Stomach (tissue), 9 donors: ENCODE results near the gene SLC35F3. TPM values are rescaled to one million over a fixed set of nuclear protein-coding genes. Genes with fewer than 3 reads are reported as not detected.

Experiments used
- DNase-seq, 2 donors: peaks; one replicate each; pipeline versions ENCODE4 v3.0.0 to v3.0.0-alpha.2; 2013 to 2019
- H3K27ac ChIP-seq, 5 donors: fragments of 200-600 bp in 4 of 5; sonication (generic) in 4 of 5; one replicate each; pipeline ENCODE4 v1.5.1; 2013 to 2019; ENCODE audit warnings: mild to moderate bottlenecking in 1 of 5, moderate library complexity in 1 of 5
- H3K27me3 ChIP-seq, 3 donors: fragments of 200-600 bp; sonication (generic); one replicate each; pipeline ENCODE4 v1.5.1; 2017 to 2019; ENCODE audit warnings: mixed run types in 1 of 3
- H3K36me3 ChIP-seq, 4 donors: fragments of 200-600 bp; sonication (generic); 1 replicate in 3 of 4; 2 replicates in 1 of 4; pipeline ENCODE4 v1.5.1; 2016 to 2019
- H3K4me1 ChIP-seq, 4 donors: fragments of 200-600 bp; sonication (generic); one replicate each; pipeline ENCODE4 v1.5.1; 2016 to 2019
- H3K4me3 ChIP-seq, 4 donors: fragments of 200-600 bp; sonication (generic) in 3 of 4; one replicate each; pipeline ENCODE4 v1.5.1; 2016 to 2019; ENCODE audit warnings: mild to moderate bottlenecking in 1 of 4
- H3K9me3 ChIP-seq, 4 donors: fragments of 200-600 bp; sonication (generic); one replicate each; pipeline ENCODE4 v1.5.1; 2016 to 2019
- CTCF ChIP-seq, 7 experiments: fragments of 450-650 bp in 4 of 7; fragments of 200-600 bp in 3 of 7; sonication (generic) in 3 of 7; IDR thresholded peaks; one replicate each; pipeline ENCODE4 v1.5.1; 2016 to 2019; ENCODE audit warnings: antibody characterized with exemption in 7 of 7, control low read depth in 2 of 7, mild to moderate bottlenecking in 1 of 7
- EP300 ChIP-seq: sonication (generic); formaldehyde crosslinking; IDR thresholded peaks from one replicate; pipeline ENCODE4 v1.6.1; 2017; ENCODE audit warnings: antibody characterized with exemption
- POLR2A ChIP-seq, 4 donors: fragments of 450-650 bp; IDR thresholded peaks; one replicate each; pipeline ENCODE4 v1.6.1; 2016; ENCODE audit warnings: antibody characterized with exemption in 4 of 4, control low read depth in 2 of 4, mild to moderate bottlenecking in 1 of 4, moderate library complexity in 1 of 4
- POLR2AphosphoS5 ChIP-seq, 3 donors: sonication (generic); formaldehyde crosslinking; IDR thresholded peaks; one replicate each; pipeline ENCODE4 v1.6.1; 2016; ENCODE audit warnings: antibody characterized with exemption in 3 of 3
- WGBS, 5 donors: extraction: QIAGEN DNeasy Blood & Tissue Kit in 3 of 5; methylation state at CpG; one replicate each; pipeline versions ENCODE4 v1.1.5 to v1.1.7; 2013 to 2018; 5-methylcytosine and 5-hydroxymethylcytosine counted together
- intact Hi-C: fragments of 100-400 bp; cut with DNase I; formaldehyde crosslinking; loops from one replicate; pipeline ENCODE4 v1.15.1; 2023; ENCODE audit warnings: low total_unique reads
- polyA plus RNA-seq, 3 donors: library from polyadenylated mRNA; stranded (reverse); fragments of 200-250 nt; gene quantifications; one replicate each; pipeline ENCODE4 v1.2.3, GENCODE V29; 2013
- total RNA-seq, 5 donors: library from RNA; depleted of rRNA; stranded (reverse); fragments of >200 nt; gene quantifications; one replicate each; pipeline versions ENCODE4 v1.1.0 to v1.2.3, GENCODE V29; 2014 to 2016
- donor health status: healthy with polysubstance abuse.
- donor health status: Bipolar disorder and iron deficiency.
- donor health status: healthy.

The SLC35F3 gene
- total and polyA plus RNA-seq, 8 donors: under 0.01 to 1.5 (median 0.59) TPM; not detected in 2

GRCh38 chr1:234065794-234066447, 161.4 kb downstream of the SLC35F3 start:
- intact Hi-C loops: no loop called here
- WGBS, 5 donors: 19 to 32% (median 23%) methylated on average over 17 of the region's 17 CpGs
- no peaks in the 10 kb centered on the region for H3K36me3 ChIP-seq
- no peaks in the 10 kb centered on the region for H3K27me3 ChIP-seq
- peak; percentile 84 to 86 for DNase-seq
- H3K4me1 ChIP-seq: no peaks in the 10 kb centered on the region
- H3K27ac ChIP-seq: no peak overlapping the region
- H3K9me3 ChIP-seq: peaks cover 0 to 12% (median 8%) of the 10 kb centered on the region in 4 donors
- H3K4me3 ChIP-seq: no peak overlapping the region
- TF ChIP-seq POLR2A (IDR thresholded peaks at IDR 0.05): no peak
- peak in 5 of 7 experiments; percentile 30 to 69 (median 58) for TF ChIP-seq CTCF (IDR thresholded peaks at IDR 0.05)
- TF ChIP-seq EP300: no peak
- TF ChIP-seq POLR2AphosphoS5 (IDR thresholded peaks at IDR 0.05): no peak

GRCh38 chr1:234067581-234068337, 163.3 kb downstream of the SLC35F3 start:
- no peak overlapping the region for H3K4me3 ChIP-seq
- DNase-seq: no peak
- no peaks in the 10 kb centered on the region for H3K27me3 ChIP-seq
- no peaks in the 10 kb centered on the region for H3K4me1 ChIP-seq
- no peak overlapping the region for H3K27ac ChIP-seq
- WGBS, 5 donors: 69 to 79% (median 73%) methylated on average over 7 to 8 of the region's 8 CpGs
- H3K36me3 ChIP-seq: no peaks in the 10 kb centered on the region
- TF ChIP-seq POLR2A (IDR thresholded peaks at IDR 0.05) (no peak), POLR2AphosphoS5 (IDR thresholded peaks at IDR 0.05) (no peak), EP300 (no peak), CTCF (IDR thresholded peaks at IDR 0.05) (no peak)
- no peaks in the 10 kb centered on the region for H3K9me3 ChIP-seq
- intact Hi-C loops: no loop called here

GRCh38 chr1:234069760-234070159, 165.3 kb downstream of the SLC35F3 start:
- H3K27me3 ChIP-seq: peaks cover 0 to 6% (median 0%) of the 10 kb centered on the region in 3 donors
- peak in 1 of 2 donors; percentile 15 for DNase-seq
- no peaks in the 10 kb centered on the region for H3K36me3 ChIP-seq
- no peaks in the 10 kb centered on the region for H3K4me1 ChIP-seq
- peaks cover 0 to 5% (median 0%) of the 10 kb centered on the region in 4 donors for H3K9me3 ChIP-seq
- no peak for TF ChIP-seq POLR2AphosphoS5 (IDR thresholded peaks at IDR 0.05)
- no peak for TF ChIP-seq CTCF (IDR thresholded peaks at IDR 0.05)
- no peak for TF ChIP-seq POLR2A (IDR thresholded peaks at IDR 0.05)
- no peak for TF ChIP-seq EP300
- WGBS, 5 donors: 74 to 85% (median 78%) methylated on average over 3 of the region's 3 CpGs
- no peak overlapping the region for H3K27ac ChIP-seq
- no peak overlapping the region for H3K4me3 ChIP-seq
- intact Hi-C loops: no loop called here

- peaks cover 0 to 10% (median 0%) of the 10 kb centered on the region in 4 donors for H3K9me3 ChIP-seq
Observed at GRCh38 chr1:234072793-234073192, 168.3 kb downstream of the SLC35F3 start.

More at GRCh38 chr1:234072793-234073192, 168.3 kb downstream of the SLC35F3 start:
- intact Hi-C loops: no loop called here
- no peaks in the 10 kb centered on the region for H3K36me3 ChIP-seq
- no peak for DNase-seq
- H3K27ac ChIP-seq: no peak overlapping the region
- no peak for TF ChIP-seq POLR2A (IDR thresholded peaks at IDR 0.05)
- no peak for TF ChIP-seq POLR2AphosphoS5 (IDR thresholded peaks at IDR 0.05)
- TF ChIP-seq EP300: no peak
- TF ChIP-seq CTCF (IDR thresholded peaks at IDR 0.05): no peak
- peaks cover 0 to 12% (median 4%) of the 10 kb centered on the region in 3 donors for H3K27me3 ChIP-seq
- 76 to 91% (median 82%) methylated on average over 3 of the region's 3 CpGs for WGBS, 5 donors
- no peak overlapping the region for H3K4me3 ChIP-seq
- H3K4me1 ChIP-seq: no peaks in the 10 kb centered on the region
